ENCODE results near the gene C1orf52.

The C1orf52 gene

DNA sequence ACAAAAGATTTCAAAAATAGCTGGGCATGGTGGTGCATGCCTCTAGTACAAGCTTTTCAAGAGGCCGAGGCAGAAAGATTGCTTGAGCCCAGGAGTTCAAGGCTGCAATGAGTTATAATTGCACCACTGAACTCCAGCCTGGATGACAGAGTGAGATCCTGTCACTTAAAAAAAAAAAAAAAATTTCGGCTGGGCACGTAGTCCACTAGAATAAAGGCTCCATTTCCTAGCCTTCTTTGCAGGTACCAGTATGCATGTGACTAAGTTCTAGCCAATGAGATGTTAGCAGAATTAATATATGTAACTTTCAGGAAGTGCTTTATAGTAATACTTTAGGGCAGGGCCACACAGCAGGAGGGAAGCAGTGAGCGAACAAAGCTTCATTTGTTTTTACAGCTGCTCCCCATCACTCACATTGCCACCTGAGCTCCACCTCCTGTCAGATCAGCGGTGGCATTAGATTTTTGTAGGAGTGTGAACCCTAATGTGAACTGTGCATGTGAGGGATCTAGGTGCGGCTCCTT is 29.8 kb downstream of the C1orf52 start:
- no peak for DNase-seq (ENCODE audit: low read depth)

DNA sequence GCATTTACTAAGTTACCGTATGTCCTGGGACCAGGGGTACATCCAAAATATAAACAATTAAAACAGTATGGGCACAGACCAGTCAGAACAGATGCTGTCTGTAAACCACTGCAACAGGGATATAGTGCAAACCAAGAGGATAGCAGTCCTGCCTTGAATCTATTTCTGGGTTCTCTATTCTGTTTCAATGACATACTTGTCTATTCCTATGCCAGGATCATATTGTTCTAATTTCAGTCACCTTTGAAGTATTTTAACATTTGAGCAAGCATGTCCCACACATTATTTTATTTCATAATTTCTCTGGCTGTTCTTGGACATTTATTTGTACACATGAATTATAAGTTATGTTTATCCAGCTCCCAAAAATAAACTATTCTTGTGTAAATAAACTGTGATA is 30.5 kb downstream of the C1orf52 start:
- no peak for DNase-seq (ENCODE audit: low read depth)

DNA sequence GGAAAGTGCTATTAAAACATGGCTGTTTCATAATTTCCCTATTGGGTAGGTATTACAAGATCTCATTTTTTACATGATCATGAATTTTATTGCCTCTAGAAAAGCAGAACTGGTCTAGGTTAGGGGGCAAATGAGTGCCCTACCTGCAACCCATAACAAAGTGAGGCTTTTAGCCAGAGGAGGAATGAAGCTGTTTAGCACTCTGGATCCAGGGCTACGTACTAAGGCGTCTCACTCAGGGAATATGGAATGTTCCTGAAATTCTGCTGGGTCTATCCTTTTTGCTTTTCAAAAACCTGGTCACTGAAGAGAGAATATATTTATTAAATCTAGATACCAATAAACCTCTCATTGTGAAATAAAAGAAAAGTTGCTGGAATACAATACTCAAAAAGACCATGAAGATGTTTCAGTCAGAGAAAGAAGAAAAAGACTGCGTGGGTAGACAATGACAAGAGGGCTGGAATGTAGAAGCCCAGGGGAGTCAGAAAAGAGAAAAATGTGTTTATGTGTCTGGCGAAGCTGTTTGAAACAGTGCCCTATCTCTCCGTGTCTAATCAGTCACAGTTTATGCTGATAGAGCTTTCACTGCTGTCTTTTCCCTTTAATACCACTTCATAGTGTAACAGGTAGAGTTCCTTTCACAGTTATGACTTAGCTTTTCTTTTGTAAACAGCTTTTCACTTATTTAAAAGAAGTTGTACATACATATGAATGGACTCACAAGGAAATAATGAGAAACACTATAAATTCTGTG is 33.7 kb downstream of the C1orf52 start:
- no peak for DNase-seq (ENCODE audit: low read depth)

DNA sequence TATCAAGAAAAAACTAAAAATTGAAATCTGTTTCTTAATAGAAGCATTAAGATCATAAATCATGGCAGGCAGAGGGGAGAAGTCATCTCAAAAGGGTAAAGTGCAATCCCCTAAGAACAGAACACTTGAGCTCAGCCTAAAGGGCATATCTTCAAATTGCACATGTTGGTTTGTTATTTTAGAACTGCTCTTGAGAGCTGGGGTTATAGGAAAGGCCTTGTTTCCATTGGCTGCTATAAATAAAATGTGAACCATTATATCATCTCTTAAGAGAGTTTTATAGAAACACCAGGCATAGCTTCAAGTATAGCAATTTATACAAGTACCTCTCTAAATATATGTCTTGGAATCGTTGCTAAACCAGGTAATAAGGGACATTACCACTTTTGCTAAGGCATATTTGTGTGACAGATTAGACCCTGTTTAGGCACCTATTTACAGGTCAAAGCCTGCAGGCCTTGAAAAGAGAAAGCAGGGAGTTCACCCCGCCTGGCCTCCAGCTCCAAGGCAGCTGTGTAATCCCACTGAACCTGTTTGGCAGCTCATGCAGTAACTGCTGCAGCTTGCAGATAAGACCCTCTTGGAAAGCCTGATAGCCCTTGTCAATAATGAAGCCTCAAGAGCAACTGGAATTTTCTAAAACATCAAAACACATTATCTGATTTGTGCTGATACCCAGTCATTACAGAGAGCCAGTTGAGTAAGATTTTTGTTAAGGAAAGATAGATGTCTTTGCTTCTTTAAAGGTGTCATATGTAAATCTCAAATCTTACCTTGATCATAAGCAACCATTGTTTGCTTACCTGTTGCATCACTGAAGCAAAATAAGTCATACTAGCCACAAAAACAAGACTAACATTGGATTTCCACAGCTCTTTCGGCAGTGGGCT is 34.5 kb downstream of the C1orf52 start:
- no peak for DNase-seq (ENCODE audit: low read depth)

DNA sequence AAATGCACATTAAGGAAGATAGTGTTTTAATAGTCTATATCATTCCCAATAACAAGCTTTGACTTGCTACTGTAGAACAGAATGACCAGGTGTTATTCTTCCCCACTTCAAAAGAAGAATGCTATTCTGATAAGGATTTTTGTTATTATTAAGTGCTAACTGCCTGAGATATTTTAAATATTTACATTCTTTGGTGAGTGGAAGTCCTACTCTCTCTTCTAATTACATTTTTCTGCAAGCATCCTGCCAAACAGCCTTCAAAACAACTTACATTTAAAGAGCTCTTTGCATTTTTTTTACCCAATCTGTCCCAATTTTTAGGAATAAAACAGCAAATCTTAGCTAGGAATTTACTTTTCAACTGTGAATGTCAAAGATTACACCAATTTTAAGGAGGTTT is 35.2 kb downstream of the C1orf52 start:
- no peak for DNase-seq (ENCODE audit: low read depth)

DNA sequence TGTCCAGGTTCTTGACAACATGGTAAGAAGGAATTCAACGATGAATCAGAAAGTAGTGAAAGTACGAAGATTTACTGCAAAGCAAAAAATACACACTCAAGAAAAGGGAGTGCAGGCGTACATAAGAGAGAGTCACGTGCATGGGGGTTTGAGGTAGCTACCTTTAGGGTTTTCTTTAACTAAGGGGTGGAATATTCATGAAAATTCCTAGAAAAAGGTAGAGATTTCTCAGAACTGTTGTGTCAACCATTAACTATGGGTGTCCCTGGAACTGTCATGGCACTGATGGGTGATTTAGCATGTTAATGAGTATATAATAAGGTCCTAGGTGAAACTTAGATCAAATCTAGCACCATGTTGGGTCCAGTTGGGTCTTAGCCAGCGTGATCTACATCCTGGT is 36.1 kb downstream of the C1orf52 start:
- DNase-seq (ENCODE audit: low read depth) = no peak

DNA sequence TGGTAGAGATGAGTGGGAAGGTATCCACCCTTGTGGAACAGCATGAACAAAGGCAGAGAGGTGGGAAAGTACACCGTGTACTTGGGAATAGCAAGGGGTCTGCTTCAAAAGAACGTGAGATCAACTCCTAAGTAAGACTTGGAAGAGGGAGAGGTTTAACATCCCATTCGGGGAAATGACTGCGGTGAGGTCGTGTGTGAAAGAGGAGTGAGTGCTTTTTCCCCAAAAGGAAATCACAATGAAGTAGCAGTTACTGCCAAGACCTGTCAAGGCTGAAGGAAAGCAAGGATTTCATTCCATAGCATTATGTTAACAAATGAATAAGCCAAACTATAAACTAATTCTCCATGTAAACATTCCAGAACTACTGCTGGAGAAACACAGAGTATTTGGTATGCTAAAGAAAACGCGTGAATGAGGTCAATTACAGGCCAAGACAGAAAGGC is 38.7 kb downstream of the C1orf52 start:
- no peak for DNase-seq (ENCODE audit: low read depth)

DNA sequence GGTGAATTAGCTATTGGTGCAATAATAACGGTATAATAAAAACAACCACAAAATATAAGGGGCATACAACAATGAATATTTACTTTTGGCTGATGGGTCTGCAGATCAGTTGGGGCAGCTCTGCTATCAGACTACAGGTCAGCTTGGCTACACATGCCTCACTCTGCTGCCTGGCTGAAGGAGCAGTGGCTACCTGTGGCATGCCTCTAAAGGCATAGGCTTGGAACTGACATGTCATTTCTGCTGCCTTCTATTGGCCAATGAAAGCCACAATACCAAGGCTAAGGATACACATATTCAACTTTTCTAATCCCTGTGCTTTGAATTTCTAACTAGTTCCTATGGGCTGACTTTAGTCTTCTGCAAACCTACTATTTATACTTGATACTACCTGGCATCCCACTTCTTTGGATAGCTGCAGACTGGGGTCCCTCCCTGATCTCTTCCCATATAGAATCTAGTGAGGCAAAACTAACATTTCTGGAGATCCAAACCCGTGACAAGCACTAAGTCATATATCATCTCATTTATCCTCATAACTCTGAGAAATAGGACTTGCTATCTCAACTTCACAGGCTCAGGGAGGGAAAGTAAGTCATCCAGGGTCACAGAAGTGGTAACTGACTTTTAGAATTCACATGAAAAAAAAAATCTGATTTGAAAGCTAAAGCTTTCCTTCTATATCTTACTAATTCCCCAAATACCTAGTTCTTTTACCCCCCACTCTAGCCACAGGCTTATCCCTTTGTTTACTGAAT is 39.4 kb downstream of the C1orf52 start:
- DNase-seq (ENCODE audit: low read depth) = no peak

DNA sequence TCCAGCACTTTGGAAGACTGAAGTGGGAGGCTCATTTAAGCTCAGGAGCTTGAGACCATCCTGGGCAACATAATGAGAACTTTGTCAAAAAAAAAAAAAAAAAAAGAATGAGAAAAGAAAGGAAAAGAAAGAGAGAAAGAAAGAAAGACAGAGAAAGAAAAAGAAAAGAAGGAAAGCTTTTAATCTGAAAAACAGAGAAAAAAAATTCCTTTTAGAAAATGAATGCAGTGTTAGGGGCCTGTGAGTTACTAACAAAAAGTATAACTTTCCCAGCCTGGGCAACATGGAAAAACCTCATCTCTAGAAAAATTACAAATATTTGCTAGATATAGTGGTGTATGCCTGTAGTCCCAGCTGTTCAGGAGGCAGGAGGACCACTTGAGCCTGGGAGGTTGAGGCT is 42.8 kb downstream of the C1orf52 start:
- DNase-seq (ENCODE audit: low read depth) = no peak

DNA sequence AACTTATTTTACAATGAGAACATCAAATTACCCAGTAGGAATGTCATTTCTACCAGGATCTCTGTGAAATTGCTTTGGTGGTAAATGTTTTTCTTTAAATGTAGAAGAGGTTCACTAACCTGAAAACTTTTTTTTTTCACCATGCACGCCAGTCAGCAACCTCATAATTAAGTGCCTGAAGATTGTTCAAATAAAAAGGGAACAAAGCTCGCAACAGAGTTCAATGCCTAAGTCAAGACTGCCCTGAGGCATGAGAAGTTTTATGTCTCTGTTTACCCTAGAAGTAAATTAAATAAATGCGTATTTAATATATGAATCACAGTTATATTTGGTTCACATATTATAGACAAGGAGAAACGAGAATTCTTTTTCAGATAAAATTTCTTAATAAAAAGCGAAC is 44.8 kb downstream of the C1orf52 start:
- no peak for DNase-seq (ENCODE audit: low read depth)

DNA sequence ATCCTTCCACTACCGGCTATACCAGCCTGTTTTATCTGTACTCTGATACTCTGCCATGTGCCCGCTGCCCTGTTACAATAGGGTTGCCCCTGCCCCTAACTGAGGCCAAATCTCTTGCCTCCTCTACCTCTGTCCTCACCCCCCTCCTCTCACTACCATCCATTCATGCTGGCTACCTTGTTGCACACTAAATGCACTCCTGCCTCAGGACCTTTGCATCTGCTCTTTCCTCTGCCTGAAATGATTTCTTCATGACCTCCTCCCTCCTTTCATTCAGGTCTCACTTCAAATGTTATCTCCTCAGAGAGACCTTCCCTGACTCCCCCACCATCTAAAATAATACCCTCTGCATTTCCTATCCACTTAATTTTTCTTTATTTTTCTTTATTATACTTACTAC is 51.0 kb downstream of the C1orf52 start:
- no peak for DNase-seq (ENCODE audit: low read depth)

DNA sequence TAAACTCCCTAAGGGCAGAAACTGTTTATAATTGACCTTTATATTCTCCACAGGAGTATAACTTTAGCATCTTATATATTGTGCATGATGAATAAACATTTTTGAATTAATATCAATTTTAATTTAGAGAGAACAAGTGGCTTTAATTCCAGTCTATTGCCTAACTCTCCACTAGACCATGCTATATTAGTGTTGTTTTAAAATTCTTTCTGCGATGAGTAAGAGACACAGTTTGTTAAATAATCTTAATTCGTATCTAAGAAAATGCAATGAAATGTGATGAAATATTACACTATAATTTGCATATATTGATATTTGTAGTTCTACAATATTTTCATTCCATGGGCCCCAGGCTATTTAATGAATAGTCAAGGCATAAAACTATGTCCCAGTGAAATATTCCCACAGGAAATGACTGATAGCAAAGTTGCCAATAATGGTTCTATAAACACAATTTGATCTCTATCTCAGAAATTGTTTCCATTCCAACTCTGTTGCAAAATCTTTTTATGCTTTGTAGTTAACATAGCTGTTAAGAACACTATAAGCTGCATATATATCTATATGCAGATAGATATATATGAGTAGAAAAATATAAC is 55.8 kb downstream of the C1orf52 start:
- no peak for DNase-seq (ENCODE audit: low read depth)

DNA sequence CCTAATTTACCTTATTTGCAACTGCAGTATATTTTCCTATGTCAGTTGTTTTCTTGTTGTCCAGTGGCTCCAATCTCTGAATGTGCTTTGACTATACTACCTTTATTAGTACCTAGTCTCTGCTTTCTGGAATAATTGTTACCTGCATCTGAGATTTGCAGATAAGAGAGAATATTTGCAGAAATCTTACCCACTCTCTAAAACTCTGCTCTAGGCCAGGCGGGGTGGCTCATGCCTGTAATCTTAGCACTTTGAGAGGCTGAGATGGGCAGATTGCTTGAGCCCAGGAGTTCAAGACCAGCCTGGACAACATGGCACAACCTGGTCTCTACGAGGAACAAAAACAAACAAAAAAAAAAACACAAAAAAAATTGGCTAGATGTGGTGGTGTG is 56.6 kb downstream of the C1orf52 start:
- DNase-seq (ENCODE audit: low read depth) = no peak

DNA sequence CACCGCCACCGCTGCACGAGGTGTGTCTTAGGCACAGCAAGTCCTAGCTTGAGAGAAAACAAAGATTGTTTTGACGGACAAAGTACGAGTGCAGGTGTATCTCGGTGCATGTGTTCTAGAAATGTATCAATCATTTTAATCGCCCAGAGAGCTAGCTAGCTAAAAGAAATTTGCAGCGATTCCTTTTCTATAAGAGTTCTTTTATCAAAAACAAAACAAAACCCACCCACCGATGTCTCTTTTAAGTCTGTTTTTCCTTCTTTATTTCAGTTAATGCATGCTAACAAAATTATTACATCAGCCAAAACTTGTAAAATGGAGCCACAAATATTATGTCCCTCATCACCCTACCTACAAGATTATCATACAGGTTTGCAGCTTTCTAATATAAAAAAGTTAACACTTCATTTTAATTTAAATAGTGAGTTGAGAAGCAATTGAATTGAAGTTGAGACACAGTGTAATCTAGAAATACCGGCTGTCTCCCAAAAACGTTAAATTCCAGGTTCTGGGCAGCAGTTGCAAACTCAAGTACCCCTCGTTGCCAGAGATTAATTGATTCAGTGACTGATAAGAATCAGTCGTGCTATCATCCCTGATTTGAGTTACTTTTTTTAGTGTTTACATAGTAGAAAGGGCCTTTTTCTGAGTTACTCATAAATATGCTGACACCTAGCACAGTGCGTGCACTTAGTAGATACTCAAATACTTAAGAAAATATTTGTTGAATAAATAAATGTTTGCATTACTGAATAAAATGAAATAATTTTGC is 57.2 kb downstream of the C1orf52 start:
- no peak for DNase-seq (ENCODE audit: low read depth)

DNA sequence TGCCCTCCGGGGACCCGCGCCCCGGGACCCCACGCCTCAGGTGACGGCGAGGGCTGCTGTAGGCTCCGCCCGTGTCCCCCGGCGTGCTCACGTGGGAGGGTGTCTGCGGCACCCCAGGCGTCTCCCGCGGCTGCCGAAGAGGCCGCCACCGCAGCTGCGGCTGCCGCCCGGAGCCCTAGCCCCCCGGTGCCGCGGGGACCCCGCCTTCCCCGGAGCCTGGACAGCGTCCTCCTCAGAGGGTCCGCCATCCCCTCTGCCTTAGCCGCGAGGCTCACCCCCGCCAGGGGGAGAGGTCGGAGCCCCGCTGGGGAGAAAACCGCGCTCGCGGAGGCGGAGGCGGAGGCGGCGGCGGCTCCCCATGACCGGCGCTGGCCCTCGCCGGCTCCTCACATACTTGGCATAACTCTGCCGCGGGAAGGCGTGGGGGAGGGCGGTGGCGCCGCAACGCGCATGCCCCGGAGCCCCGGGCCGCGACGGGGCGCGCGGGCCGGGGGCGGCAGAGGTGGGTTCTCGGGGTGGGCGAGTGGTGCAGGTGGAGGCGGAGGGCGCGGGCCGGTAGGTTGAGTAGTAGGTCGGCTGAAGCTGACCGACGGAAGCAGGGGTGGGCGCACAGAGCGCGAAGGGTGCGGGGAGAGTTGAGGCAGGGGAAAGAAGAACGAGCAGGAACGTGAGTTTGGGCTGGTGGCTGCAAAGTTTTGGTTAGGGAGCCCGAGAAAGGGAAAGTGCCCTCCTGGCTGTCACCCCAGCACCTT is 57.9 kb downstream of the C1orf52 start:
- DNase-seq (ENCODE audit: low read depth) = peak; percentile 44

DNA sequence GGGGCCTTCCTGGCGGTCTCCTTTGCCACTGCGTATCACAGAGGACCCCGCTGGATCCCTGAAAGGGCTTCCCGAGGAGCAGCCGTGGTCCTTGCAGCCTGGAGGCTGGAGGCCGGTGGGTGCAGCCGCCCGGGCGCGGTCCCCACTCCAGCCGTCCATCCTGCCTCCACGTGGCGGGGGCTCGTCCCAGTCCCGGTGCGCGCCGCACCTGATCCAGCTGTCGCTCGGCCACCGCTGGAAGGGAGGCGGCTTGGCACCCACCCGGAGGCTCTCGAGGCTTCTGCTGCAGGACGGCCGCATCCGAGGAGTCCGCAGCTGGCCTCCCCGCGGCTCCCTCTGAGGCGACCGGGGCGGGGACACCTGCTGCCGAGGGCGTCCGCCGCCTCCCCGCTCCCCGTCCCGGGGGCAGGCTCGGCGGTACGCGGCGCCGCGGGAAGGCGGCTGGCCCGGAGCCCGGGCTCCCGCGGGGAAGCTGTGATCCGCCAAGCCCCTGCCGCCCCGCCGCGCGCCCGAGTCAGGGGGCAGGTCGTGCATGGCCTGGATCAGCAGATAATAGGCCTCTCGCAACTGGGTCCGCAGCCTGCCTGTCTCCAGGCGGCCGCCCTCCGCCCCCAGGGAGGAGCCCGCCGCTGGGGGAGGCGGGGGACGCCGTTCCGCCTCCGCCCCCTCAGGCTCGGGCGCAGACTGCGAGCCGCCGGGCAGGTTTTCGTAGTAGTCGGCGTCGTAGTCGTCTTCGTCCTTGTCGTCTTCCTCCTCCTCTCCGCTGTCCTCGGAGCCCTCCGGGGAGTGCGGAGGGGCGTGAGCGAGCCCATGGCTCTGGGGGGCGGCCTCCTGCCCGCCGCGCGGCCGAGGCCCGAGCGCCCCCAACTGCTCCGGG is 58.8 kb downstream of the C1orf52 start, which contains the start of gene SYDE2:
Gene SYDE2, minus strand, starts transcription at position 554 of the 877 bp plus-strand sequence. Its CDS starts 20 bp downstream, at position 534.
- DNase-seq (ENCODE audit: low read depth) = peak; percentile 59
